SKM-1 treated with dmso at 0.1 percent for 144 hours (cell line): ENCODE data around the gene TUSC2.
A peak's percentile ranks its signal among the peaks of the same experiment; 100 is the strongest.

Experiments used
- DNase-seq: peaks from one replicate; lab custom pipeline; 2025; ENCODE audit not compliant: unreplicated experiment; lab: John Stamatoyannopoulos, UW

Gene TUSC2

GRCh38 chr3:50327943-50328691 is at the start of gene TUSC2:
TSS of gene TUSC2 (minus strand) at chr3:50328223. CDS start at chr3:50328099, 124 bp downstream.
- DNase-seq = peak; percentile 96

GRCh38 chr3:50375258-50375931 is 47.4 kb upstream of the TUSC2 start:
- no peak for DNase-seq

GRCh38 chr3:50374363-50375257 is 46.6 kb upstream of the TUSC2 start:
- DNase-seq = no peak

- DNase-seq = no peak
Measured at GRCh38 chr3:50373146-50374051, 45.4 kb upstream of the TUSC2 start.

GRCh38 chr3:50372349-50372748 is 44.3 kb upstream of the TUSC2 start:
- no peak for DNase-seq

GRCh38 chr3:50371133-50371685 is 43.2 kb upstream of the TUSC2 start:
- DNase-seq = no peak

GRCh38 chr3:50370594-50370993 is 42.6 kb upstream of the TUSC2 start:
- DNase-seq = no peak

GRCh38 chr3:50369012-50369670 is 41.1 kb upstream of the TUSC2 start:
- DNase-seq = no peak

- DNase-seq = no peak
Measured at GRCh38 chr3:50365842-50366220, 37.8 kb upstream of the TUSC2 start.

- DNase-seq = peak; percentile 59
Measured at GRCh38 chr3:50365080-50365841, 37.2 kb upstream of the TUSC2 start.

GRCh38 chr3:50364573-50365079 is 36.6 kb upstream of the TUSC2 start:
- no peak for DNase-seq

GRCh38 chr3:50359760-50360110 is 31.7 kb upstream of the TUSC2 start:
- no peak for DNase-seq

GRCh38 chr3:50358911-50359759 is 31.1 kb upstream of the TUSC2 start, which contains the start of gene TMEM115:
TSS of gene TMEM115 (minus strand) at chr3:50359521. CDS start at chr3:50359063, 458 bp downstream.
- DNase-seq = peak; percentile 98

- no peak for DNase-seq
Measured at GRCh38 chr3:50358355-50358910, 30.4 kb upstream of the TUSC2 start.

- DNase-seq = no peak
Measured at GRCh38 chr3:50357481-50357880, 29.5 kb upstream of the TUSC2 start.

GRCh38 chr3:50356553-50356952 is 28.5 kb upstream of the TUSC2 start:
- no peak for DNase-seq

GRCh38 chr3:50355829-50356552 is 28.0 kb upstream of the TUSC2 start:
- no peak for DNase-seq
